GM19372 (cell line): ENCODE results near the gene PDZRN4.

Experiments
- ATAC-seq: cut with Tn5 transposase; IDR thresholded peaks from one replicate; pipeline ENCODE4 v1.9.1; 2021; ENCODE audit warnings: mild to moderate bottlenecking, low read depth, moderate library complexity; ENCODE audit not compliant: unreplicated experiment

Gene PDZRN4

DNA sequence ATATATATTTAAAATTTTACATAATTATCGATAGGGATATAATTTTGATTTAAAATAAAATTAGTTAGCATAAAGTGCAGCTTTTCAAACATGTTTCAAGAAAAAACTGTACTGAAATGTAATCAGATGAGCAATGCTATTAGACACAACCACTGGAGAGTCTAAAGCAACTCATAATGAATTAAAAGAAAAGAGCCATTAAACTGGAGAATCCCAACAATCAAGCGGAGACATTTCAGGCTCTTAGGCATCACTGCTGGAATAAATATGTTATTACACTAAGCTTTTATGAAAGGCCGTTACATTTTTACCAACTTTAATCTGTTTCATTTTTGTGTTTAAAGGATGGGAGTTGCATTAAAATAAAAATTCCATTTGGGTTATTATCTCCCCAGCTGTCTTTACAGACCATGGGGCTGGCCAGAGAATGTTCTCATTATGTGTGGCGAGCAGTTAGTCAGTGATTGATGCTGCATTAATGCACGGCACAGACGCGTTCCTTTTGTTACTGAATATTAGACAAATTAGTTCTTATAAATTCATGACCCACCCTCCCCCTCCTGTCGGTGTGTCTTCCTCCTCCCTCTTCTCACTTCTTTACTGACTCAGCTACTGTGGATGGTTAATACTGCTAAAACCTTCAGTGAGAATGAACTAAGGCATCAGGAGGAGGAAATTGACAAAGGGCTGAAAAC, 156.8 kb downstream of the PDZRN4 start:
- ATAC-seq = no peak

DNA sequence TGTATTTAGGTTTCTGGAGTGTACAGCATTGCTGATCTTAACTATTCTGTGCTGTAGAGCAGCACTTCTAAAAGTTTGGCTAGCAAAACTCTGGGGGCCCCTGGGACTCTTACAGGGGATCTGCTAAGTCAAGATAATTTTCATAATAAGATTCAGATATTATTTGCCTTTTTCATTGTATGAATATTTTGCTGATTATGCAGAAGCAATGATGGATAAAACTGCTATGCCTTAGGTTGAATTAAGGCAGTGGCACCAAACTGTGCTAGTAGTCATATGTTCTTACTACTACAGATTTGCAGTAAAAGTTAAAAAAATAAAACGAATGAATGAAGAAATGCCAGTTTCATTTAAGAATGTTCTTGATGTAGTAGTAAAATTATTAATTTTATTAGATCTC, 160.1 kb downstream of the PDZRN4 start:
- no peak for ATAC-seq

DNA sequence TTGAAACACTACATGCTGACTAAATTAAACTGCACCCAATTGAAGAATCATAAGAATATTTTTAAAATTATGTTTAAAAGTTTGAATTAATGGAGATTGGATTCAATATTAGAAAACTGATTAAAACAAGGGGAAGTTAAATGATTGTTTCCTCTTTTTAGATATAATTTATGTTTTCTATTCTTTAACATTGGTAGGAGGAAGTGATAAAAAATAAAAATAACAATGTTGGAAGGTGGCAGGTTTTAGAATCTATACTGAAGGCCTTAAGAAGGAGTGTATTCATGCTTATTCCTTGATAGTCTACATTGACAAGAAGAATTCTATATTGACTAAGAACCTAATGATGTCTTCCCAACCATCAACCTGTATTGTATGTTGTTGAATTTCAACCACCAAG, 168.1 kb downstream of the PDZRN4 start:
- ATAC-seq = no peak

DNA sequence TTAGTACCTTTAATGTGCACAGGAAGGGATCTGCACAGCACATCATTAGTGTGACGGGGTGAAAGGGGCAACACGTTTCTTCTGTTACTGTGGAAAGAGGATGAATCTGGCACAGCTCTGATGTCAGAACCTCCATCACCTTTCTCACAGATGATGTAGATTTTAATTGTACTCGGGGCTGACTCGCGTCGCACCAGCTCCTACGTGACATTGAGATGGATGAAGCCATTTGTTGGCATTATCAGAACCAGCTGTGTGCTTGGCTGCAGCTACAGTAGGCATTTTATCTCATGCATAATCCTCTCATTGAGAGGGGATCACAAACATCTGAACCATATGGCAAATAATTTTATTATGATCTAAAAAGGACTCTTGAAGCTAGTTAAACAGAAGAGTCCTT, 173.6 kb downstream of the PDZRN4 start:
- ATAC-seq = no peak

DNA sequence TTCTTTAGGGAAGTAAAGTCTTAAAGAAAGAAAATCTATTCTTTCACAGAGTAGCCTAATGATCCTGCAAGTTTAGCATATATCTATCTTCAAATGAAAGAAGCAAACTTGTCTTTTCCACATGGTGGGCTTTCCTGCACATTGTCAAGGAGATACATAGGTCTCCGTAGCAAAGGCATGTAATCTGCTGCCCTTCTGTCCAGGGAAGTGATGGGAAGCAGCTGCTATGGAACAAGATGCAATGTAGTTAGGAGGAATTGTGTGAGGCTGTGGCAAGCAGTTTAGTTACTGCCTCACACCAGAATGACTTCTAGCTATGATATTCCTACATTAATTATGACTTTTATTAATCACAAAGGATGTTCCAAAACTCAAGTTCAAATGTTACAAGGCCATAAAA, 174.4 kb downstream of the PDZRN4 start:
- no peak for ATAC-seq

DNA sequence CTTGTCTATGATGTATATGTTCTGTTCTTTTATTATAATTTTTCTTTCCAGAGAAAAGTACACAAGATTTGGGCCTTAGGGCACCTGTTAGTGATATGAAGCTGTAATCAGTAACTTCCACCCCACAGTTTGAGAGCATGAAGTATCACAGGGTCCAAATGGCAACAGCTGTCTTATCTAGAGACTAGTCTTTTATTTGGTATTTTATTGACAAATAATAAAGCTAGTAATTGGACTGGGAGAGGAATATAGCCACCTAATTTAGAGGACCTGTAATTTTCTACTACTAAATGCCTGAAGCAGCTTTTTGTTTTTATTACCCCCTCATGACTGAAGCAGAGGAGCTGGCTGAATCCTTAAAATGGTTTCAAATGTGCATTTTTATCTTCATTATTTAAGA, 174.8 kb downstream of the PDZRN4 start:
- ATAC-seq = no peak

DNA sequence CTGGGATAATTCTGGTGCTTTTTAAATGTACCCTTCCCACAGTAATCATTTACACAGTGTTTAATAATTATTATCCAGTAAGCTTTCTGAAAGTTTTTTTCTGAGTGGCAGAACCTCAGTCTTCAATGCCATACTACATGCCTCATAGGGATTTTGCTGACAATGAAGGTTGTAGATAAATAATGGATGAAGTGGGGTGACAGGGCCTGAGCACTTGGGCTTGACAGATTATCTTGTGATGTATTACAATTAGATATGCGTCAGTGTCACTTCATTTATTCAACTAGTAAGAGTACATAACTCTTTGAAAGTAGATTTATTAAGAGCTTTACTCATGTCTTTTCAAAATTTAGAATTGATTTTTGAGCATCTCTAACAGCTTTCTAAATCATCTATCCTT, 176.1 kb downstream of the PDZRN4 start:
- no peak for ATAC-seq

DNA sequence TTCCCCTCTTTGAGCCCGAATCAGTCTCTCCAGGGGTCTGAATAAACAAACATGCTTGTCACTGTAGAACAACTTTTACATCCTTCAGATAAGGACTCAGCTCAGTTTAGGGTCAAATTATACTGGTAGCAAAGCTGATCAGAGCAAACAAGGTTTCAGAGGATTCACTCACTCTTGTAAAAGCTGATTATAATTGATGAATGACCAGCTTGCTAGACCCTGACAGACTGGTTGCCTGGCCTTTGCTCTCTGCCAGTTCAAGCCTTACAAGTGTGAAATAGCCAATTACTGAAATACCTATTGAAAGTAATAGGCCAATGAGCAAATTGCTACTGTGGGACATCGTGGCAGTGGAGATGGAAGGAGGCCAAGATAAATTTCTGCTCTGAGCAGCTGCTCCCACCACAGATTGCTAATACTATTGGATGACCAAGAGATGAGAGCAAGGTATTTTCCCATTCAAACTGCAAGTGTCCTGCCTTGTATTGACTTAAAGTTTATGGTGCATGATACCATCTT, 177.6 kb downstream of the PDZRN4 start:
- ATAC-seq = no peak

DNA sequence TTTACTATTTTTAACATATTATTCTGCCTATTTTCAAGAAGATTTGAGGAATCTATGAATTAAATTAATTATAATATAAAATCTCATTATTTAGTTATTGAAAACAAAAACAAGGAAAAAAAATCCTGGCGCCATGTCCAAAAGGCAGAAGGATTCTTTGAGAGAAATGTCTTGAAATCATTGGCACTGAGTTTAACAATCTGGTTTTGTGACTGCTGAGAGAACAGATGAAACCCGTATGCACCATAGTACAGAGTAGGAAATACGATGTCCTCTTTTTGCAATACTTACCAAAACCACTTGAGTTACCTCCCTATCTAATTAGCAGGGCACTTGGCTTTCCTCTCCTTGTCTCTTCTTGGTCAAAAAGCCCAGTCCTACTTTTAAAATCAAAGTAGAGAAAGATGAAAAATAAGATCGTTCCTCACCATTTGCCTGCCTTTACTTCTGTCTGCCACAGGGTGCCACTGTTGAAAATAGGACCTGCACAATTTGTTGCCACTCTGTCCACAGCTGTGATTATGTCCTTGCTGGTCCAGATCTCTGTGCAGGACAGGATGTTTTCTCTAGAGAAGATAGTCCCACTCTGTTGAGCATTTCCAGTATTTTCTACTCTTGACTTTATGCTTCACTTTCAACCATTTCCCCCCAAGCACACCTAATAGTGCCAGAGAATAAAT, 179.7 kb downstream of the PDZRN4 start:
- ATAC-seq = no peak

DNA sequence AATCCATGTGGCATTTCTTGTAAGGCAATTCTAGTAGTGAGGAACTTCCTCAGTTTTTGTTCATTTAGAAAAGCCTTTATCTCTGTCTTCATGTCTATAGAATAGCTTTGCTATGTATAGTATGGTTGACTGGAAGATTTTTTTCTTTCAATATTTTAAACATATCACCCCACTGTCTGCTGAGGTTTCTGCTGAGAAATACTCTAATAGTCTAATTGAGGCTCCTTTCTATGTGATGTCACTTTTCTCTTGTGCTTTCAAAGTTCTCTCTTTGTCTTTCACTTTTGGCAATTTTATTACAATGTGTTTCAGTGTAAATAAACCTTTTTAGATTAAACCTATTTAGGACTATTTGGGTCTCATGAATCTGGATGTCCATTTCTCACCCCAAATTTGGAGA, 192.8 kb downstream of the PDZRN4 start:
- no peak for ATAC-seq

DNA sequence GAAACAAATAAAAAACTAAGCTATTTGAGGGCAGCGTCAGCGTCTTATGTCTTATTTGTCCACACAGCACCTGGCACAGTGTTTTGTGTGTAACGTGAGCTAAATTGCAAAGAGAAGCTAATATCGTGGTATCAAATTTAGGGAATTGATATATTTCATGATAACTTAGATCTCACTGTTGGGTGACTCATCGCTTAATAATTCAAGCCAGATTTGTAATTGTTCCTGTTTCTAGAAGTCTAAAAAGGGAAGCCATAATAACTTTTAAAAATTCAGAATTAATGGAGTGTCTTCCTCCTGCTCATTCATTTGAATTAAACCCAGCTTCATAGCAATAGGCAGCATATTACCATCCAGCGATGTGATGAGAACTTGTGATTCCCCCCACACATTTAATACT, 214.7 kb downstream of the PDZRN4 start:
- ATAC-seq = no peak

DNA sequence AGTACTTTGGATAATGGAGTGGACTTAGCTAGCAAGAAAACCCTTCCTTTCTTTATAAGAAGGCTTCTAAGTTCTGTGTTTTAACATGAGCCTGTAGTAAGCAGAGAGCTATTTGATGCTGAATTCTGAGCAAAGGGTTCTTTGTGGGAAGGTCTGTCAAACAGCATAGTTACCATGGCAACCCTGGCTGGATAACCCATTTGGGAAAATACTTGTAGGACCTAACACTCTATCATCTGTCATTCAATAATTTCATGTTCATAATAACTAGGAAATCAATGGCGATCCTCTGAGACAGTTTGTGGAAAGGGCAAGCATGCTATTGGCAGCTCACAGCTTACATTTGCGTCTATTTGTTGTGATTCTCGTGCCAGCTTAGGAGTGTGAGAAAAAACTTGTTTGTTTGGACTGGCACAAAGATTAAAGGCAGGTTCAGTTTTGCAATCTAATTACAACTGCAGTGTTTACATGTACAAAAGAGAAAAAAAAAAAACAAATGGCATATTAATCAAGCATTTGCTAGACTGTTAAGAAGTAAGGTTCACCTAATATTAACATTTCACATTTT, 219.2 kb downstream of the PDZRN4 start:
- ATAC-seq = no peak

DNA sequence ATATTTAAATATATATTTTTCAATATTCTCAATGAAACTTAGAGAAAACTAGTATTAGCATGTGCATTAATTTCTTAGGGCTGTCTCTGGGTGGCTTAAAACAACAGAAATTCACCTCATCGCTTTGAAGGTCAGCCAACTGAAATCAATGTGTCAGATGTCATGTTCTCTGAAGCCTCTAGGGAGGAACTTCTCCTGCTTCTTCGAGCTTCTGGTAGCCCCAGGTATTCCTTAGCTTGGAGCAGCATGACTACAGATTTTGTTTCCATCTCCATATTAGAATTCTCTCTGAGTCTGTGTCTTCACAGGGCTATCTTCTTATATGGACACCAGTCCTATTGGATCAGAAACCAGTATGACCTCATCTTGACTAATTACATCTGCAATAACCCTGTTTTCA, 221.5 kb downstream of the PDZRN4 start:
- no peak for ATAC-seq

DNA sequence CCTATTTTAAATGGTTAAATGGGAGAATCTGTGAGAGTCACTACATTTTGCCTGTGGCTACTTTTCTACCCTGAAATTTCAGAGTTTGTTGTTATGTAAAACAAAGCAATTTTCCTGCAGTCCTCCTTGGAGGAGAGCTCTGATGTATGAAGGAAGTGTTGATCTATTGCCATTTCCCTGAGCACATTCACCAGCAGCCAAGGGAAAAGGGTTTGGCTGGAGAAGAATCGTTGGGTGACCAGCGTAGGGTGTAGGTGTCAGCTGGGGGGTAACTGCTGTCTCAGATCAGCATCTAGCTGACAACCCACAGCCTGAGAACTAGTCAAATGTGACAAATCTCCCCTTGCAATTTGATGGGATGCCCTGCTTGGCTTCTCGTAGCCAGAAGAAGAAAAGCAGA, 230.5 kb downstream of the PDZRN4 start:
- no peak for ATAC-seq

DNA sequence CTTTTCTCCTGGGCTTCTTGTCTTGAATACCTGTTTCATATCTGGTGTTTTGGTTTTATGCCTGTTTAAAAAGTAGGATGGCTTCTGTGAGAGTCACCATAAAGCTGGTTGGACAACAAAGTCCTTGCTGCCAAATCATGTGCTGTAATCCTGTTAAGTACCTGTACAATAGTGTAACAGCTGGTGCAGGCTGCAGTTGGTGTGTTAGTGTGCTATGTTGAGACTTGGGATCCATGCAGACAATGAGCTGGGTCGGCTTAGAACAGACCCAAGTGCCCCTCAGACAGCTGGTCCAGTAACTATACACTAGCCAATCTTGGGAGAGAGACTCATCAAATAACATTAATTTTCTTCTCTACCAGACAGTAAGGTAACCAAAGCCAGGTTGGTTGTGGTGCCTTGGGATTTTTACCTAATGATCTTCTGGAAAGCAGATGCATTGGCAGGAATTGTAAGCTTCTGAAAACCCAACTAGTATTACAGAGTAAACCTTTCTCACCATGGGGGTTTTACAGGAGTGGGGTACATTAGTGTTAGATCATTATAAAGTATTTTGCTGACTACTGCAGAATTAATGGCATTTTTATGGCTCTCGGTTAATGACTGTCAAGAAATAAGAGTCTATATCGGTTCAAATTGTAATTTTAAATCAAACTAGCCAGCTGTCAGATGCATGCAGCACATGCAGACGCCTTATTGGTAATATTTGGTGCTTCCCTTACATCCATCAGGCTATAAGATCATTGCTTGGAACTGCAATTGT, 231.2 kb downstream of the PDZRN4 start:
- ATAC-seq = no peak

DNA sequence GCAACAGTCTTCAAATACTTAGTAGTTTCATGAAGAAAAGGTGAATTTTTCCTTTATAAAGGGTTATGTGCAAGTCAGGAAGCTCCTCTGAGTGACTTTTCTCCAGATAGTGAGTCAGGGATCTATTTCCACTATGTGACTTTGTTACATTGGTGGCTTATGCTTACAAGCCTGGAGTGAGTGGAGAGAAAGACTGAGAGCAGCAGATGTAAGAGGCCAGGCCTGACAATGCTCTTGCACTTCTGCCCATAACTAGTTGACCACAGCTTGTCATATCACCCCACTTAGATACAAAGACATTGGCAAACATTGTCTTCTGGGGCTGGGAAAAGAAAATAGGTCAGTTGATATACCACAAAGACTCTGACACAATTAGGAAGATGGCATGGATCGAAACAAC, 236.5 kb downstream of the PDZRN4 start:
- no peak for ATAC-seq

DNA sequence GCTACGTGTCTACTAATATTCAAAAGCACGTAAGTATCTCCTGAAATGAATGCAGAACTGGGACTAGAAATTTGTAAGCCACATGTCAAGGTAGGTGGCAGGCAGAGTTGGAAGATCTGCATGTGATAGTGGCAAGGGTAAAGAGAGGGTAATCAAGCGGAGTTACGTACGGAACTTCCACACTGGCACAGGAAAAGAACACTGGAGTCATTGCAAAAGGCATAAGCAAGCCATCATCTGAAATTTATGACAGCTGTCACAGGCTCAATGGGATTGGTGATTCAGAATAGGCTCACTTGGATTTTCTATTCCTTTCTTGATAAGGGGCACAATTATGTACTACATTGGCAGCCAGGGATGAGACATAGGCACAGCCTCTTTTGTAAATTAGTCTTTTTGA, 245.3 kb downstream of the PDZRN4 start:
- no peak for ATAC-seq

DNA sequence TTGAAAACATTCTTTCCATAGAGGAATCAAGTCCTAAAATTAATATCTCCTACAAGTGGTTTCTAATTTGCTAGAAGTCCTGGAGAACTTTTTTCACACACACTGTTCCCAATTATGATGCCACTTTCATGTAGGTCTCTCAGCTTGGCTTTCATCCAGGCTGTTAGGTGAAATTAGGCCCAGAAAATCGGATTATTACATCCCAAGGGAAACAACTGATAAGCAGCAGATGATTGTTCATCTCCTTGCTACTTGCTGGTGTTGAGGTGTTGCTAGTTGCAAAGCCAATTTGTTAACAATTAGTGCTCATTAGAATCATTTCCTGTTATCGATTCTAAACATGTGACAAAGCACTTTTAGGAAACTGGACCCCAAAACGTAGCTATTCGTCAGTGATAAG, 248.0 kb downstream of the PDZRN4 start:
- no peak for ATAC-seq

DNA sequence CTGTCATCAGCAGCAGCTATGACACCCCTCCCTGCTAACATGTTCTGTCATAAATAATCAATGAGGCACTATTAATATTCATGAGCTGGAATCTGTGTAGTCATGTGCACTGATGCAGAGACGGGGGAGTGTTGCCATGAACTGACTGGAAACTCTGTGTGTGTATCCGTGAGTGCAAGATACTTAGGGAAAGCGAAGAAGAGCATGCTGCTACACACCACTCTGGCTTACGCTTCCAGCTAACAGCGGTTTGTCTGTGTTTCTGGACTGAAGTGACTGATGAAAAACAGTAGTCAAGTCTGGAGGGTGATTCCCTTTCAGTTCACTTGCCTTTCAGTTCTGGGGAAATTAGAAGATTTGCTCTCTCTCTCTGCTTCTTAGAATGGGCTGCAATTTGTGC, 249.4 kb downstream of the PDZRN4 start:
- ATAC-seq = no peak

DNA sequence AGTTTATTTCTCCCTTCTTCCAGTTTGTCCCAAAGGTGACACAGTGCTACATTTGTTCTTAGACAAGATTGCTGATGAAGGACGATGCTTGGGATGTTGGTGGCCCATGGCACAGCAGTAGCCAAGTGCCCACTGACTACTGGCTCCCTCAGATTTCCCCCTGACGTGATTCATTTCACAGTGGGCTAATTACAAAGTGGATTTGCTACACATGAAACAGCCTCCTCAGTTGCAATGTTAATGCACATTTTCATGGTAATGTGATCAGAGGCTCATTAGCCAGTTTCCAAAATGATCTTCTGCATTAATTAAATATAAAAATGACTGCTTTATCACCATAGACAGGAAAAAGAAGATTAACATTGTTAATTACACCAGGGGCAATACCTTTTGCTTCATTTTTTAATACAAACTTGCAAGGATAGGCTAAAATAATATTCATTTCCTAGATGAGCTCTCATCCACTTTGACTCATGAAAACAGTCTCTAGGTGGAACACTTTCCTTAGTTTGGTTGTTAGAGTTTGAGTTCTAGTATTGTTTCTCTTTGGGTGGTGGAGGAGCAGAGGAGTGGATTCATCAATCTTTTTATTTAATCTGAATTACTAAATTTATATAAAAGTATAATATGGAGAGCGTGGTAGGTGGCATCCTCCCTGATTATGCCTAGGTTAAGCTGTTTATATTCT, 250.9 kb downstream of the PDZRN4 start:
- ATAC-seq = no peak

DNA sequence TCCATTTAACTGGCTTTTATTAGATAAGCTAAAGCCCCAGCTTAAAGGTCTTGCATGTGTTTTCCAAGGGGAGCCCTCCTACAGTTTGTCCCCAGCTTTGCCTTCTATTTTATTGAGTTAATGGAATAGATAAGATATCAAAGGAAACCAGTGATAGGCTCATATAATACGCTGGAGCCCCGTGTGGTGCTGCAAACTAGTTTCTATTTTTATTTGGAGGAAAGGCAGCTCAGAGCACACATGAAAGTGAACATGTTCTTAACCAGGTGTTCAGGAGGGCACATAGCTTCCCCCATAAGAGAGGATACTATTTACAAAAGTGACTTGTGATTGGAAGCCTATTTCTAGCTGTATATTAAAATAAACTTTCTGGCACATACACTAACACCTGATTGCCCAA, 251.7 kb downstream of the PDZRN4 start:
- ATAC-seq = no peak
